NK-92 (cell line): Measurements from ENCODE around the gene BSG.
"Not testable (repeated sequence)": the region's sequence is repeated elsewhere in the genome, so short reads cannot be mapped to it uniquely, and the experiment has no call there.

Experiments
- DNase-seq: peaks from one replicate; lab custom pipeline; 2025; ENCODE audit not compliant: unreplicated experiment; lab: John Stamatoyannopoulos, UW

Gene BSG

DNA sequence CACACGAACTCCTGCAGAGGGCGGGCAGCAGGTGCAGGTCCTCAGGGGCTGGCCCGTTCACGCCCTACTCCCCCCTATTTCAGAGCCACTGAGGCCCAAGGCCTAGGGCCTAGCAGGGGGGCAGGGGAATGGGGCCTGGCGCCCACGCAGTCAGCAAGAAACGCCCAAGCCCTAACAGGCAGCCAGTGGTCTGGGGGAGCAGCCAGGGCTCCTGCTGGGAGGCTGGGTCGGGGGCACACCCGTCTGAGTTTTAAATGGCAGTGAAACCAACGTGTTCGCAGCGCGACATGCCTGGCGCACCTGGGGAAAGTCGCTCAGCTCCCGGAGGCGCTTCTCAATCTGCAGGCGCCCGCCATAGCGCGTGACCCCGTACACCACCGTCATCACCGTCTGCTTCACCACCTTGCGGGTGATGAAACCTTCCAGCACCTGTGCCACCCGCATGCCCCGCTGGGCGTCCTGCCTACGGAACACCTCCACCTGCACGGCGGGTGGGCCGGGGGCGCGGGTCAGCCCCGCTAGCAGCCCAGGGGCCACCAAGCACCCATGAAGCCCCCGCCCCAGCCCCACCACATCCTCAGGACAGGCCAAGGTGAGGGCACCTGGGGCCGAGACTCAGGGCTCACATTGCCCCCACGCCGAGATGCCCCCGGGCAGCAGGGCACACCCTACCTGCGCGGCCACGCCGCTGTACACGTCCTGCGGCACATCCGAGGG lies 47.0 kb downstream of the BSG start:
- no peak for DNase-seq

DNA sequence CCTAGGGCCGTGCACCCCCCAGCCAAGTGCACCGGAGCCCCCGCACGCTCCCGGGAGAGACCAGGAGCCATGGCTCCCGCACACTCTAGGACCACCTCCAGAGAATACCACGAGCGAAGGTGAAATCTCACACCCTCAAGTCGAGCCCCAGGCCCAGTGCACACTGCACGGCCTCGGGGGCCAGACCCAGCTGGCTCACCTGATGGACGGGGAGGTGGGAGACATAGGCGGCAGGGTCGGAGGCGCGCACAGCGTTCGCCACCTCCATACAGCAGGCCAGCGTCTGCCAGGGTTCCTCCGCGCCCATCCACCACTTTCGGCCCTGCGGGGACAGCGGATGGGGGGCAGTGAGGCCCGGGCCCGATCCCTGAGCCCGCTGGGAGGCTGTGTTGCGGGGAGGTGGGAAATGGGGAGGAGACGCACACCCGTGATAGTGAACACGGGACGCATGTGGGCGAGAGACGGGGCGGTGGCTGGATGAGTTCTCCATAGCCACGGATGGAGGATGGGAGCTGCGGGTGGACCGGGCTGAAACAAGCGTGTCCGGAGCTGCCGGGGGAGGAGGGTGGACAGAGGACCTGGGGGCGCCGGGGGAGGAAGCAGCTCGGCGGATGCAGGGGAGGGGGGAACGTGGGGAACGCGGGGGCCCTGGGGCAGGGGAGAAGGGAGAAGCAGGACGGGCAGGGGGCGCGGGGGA lies 47.9 kb downstream of the BSG start:
- DNase-seq: no peak

GRCh38 chr19:621191-621590 lies 48.8 kb downstream of the BSG start:
- DNase-seq: not testable (repeated sequence)

- no peak for DNase-seq
These were observed 49.4 kb downstream of the BSG start for GRCh38 chr19:621819-622218.

DNA sequence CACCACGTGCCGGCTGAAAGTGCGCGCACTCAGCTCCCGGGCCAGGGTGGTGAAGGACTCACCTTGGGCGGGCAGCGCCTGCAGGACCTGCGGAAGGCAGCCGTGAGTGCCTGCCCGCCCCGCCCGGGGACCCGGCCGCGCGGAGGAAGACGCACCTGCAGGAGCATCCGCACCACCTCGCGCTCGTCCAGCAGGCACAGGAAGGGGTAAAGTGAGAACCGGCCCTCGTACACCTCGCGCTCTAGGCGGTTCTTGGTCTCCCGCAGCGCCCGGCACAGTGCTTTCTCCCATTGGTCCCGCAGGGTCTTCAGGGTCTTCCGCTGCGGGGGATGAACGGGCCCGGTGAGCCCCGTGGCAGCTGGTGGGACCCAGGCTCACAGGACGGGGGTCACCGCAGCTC lies 50.3 kb downstream of the BSG start:
- no peak for DNase-seq

GRCh38 chr19:623175-623916 lies 51.0 kb downstream of the BSG start:
- no peak for DNase-seq

DNA sequence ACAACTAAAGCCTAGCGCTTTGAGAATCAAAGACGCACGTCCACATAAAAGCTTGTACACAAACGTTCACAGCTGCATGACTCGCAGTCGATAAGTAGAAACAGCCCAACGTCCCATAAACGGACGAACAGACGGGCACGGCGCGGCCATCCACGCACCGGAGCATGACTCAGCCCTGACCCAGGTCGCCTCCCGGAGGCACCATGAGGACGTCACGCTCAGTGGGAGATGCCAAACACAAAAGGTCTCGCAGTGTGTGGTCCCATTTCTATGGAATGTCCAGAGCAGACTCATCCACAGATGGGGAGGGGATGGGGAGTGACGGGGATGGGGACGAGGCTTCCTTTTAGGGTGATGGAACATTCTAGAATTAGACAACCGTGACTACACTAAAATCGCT lies 51.6 kb downstream of the BSG start:
- no peak for DNase-seq

DNA sequence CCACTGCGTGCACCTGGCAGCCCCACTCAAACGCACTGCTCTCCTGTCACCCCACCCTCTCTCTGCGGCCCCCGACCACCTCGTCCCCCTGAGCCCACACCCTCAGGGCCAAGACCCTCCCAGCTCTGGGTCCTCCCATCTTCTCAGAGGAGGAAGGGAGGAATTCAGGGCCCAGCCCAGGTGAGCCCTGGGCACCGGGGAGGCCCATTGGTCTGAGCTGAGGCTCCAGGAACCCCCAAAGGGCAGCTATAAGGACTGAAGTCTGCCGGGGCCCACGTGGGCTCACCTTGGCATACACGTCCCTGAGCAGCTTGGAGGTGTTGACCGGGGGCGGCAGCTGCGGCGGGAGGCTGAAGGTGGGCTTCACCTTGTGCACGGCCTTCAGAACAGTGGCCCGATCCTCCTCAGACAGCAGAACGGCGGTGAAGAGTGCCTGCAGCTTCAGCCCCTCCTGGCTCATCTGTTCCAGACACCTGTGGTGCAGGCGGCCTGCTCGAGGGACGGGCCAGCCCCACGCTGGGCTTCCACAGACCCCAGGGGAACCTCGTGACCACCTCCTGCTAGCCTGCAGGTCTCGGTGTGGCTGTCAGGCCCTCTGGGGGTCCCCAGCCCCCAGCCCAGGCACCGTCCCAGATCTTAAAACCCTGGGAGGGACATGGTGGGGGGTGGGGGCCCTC lies 52.2 kb downstream of the BSG start:
- no peak for DNase-seq

GRCh38 chr19:625257-625656 lies 52.9 kb downstream of the BSG start:
- DNase-seq: no peak

GRCh38 chr19:626566-626965 lies 54.2 kb downstream of the BSG start:
- not testable (repeated sequence) for DNase-seq

DNA sequence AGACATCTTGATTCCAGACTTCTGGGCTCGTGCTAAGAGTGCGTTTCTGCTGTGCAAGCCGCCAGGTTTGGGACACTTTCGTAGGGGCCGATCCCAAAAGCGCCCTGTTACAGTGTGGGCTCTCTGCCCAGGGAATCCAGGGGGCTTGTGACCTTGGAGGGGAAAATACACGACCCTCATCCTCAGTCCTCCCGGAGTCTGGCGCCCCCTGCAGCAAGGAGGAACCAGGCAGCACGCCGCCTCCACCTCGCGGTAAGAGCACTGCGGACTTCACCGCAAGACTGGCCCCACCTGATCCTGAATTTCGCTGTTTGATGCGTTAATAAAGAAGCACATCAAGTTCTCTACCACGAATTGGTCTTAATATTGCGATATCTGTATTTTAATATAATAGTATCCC lies 55.8 kb downstream of the BSG start:
- DNase-seq: no peak

DNA sequence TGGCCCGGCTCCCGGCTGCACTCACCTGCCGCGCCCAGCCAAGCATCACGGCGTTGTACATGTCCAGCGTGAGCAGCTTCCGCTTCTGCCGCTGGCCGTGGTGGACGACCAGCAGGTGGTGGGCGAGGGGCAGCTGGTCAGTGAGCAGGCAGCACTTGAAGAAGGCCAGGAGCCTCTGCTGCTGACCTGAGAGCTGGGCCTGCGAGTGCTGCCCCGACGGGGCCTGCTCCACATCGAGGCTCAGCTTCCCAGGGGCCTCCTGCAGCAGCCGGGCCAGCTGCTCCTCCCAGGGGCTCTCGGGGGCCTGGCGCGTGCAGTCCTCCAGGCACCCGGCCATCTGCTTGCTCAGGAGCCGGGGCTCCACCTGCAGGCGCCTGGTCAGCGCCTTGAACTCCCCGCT lies 57.1 kb downstream of the BSG start:
- not testable (repeated sequence) for DNase-seq

DNA sequence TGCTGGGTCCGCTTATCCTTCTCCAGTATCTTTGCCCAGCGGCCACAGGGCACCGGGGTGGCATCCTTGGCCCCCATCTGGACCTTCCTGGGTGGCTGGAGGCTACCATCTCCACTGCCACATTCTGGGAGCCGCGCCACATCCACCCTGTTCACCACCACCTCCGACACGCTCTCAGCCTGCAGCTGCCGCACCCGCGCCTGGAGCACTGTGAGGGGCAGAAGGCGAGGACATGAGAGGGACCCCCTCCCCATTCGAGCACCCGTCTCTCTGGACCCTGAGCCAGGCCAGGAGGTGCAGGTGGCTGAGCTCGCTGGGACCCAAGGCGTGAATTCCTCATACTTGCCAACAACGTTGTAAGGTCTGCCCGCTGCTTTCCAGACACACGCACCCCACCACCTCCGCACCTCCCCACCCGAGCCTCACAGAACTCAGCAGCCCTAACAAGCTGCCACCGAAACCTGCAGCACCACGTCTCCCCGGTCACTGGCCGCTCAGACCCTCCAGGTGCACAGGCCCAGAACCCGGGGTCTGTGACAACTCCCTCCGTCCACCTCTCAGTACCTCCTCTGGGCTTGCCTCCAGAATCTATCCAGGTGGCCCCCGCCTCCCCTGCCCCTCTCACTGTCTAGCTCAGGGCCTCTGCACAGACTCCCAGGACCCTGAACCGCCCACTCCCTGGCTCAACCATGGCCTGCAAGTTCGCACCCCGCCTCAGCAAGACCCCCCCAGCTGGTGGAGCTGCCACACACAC lies 57.7 kb downstream of the BSG start:
- no peak for DNase-seq

DNA sequence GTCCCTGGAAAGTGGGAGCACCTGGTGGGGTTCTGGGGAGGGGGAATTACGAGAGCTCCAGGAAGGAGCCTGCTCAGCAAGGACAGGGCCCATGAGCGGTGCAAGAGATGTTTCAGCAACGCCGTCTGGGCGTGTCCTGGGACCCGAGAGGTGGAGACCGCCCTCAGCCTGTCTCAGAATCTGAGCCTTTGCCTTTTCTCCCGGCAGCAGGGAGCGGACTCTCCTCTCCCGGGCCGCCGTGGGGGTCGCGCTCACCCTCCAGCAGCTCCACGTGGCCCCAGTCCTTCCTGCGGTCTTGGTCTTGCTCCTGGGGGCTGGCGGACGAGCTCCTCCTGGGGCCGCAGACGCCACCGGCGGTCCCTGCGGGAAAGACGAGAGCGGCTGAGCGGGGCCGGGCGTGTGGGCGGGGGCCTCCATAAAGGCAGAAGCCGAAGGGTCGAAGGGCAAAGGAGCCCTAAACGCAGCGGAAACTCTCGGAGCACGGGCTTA lies 60.2 kb downstream of the BSG start:
- DNase-seq: no peak
